GM21360 (cell line): ENCODE data around the gene TGFB2.

Source experiments
- ATAC-seq: cut with Tn5 transposase; IDR thresholded peaks from one replicate; pipeline ENCODE4 v1.9.1; 2021; ENCODE audit warnings: mild to moderate bottlenecking, moderate library complexity; ENCODE audit not compliant: unreplicated experiment

The TGFB2 gene

GRCh38 chr1:218357893-218358232 lies 12.7 kb downstream of the TGFB2 start:
- no peak for ATAC-seq

DNA sequence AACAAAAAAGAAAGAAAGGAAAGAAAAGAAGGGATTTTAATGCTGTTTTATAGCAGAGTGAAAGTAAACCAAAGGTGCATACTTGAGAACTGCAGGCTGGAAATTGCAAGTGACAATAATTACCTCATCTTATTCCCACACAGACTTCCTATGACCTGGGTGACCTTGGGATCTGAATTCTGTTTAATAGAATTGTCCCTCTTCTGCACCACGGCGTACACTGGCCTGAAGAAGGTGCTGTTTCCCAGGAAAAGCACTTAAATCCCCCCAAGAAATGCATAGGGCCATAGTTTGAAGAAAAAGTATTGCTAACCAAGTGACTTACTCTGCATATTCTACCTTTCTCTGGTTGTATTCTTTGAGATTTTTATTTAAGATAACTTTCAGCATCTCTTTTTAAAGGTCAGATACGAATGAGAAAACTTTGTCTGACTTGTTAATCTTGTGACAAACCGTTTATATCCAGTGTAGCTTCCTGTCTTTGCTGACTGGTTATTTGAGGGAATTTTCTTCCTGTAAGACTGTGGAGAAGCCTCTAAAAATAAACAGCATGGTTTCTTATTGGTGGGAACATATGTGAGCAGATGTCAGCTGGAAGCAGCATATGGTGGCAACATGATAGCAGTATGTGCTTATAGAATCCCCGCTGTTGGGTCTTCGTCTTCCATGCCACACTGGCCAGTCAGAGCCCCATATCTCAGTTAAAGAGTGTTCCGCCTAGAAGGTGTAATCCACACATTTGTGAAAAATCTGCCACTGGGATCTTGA lies 16.3 kb downstream of the TGFB2 start:
- ATAC-seq = no peak

GRCh38 chr1:218362418-218363076 lies 17.4 kb downstream of the TGFB2 start:
- no peak for ATAC-seq

DNA sequence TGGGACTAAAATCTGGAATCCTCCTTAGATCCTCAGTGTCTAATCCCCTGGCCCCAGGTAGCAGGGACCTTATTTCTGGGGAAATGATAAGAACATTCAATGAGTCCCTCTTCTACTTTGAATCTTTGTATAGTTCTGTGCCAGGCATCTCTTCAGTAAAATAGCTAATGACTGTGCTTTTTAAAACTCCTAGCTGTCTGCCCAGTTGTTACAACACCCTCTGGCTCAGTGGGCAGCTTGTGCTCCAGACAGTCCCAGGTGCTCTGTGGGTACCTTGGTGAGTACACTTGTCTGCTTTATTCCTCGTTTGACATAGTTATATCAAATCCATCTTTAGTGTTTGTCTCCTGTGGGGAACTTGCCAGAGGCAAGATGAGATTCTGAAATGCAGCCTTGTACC lies 18.0 kb downstream of the TGFB2 start:
- no peak for ATAC-seq

GRCh38 chr1:218364028-218364710 lies 19.0 kb downstream of the TGFB2 start:
- ATAC-seq = no peak

DNA sequence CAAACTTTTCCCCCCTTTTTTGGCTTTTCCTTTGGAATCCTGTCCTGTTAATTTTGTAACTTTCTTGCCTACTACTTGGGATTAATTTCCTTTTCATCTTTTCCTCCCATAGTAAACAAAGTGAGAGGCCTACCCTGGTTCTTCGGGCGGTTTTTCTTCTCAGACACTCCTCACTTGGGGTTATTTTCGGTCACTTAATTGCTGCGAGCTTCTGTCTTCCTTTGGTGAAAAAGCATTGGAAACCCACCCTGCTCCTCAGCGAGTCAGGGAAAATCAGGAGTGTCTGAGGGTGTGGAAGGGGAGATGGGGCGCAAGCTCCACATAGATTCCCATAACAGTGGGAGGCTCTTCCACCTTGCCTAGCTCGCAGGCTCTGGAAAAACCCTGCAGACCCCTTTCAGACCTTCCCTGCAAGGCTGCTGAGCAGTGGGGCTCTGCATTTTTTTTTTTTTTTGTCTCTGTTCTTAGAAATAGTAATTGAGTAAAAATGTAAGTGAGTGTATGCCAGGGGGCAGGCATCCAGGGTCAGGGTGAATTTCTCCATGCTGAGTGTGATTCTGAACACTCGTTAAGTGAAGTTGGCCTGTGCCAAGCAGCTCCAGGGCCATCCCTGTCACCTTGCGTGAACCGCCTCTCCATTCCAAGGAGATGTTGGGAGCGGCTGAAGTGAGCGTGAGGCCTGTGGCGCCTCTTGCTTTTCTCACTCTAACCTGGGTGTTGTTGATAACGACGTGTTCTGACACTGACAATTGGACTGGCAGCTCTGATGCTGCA lies 20.3 kb downstream of the TGFB2 start:
- no peak for ATAC-seq

DNA sequence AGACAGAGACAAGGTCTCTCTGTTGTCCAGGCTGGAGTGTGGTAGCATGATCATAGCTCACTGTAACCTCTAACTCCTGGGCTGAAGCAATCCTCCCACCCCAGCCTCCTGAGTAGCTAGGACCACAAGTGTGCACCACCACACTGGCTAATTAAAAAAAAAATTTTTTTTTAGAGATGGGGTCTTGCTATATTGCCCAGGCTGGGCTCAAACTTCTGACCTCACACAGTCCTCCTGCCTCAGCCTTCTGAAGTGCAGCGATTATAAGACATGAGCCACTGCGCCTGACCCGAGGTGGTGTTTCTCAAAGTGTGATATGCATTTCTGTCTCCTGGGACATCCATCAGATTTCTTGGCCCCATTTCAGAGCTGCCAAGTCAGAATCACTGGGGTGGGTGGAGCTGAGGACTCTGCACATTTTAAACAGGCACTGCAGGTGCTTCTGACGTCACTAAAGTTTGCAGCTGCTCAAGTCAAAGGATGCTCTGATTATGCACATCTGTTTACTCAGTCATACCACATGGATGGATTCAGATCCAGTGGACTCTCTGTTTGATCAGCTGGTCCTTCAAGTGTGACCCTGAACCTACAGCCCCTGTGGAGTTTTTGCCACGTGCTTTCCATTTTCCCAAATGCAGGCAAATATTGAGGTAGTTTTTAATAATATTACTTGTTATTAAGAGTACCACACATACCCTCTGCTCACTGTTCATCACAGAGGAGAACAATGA lies 21.4 kb downstream of the TGFB2 start:
- no peak for ATAC-seq

- no peak for ATAC-seq
These were observed 22.0 kb downstream of the TGFB2 start for GRCh38 chr1:218367118-218367517.

DNA sequence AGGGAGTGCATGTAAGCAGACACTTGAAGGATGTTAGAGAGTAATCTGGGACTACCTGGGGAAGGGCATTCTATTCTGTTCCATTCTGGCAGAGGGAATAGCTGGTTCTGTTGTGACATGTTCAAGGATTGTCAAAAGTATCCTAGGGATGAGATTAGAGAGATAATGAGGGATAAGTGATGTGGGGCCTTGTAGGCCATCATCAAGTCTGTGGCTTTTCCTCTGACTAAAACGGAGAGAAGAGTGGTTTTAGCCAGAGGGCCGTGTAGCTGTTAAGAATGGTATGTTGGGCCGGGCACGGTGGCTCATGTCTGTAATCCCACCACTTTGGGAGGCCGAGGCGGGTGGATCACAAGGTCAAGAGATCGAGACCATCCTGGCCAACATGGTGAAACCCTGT lies 23.6 kb downstream of the TGFB2 start:
- no peak for ATAC-seq

DNA sequence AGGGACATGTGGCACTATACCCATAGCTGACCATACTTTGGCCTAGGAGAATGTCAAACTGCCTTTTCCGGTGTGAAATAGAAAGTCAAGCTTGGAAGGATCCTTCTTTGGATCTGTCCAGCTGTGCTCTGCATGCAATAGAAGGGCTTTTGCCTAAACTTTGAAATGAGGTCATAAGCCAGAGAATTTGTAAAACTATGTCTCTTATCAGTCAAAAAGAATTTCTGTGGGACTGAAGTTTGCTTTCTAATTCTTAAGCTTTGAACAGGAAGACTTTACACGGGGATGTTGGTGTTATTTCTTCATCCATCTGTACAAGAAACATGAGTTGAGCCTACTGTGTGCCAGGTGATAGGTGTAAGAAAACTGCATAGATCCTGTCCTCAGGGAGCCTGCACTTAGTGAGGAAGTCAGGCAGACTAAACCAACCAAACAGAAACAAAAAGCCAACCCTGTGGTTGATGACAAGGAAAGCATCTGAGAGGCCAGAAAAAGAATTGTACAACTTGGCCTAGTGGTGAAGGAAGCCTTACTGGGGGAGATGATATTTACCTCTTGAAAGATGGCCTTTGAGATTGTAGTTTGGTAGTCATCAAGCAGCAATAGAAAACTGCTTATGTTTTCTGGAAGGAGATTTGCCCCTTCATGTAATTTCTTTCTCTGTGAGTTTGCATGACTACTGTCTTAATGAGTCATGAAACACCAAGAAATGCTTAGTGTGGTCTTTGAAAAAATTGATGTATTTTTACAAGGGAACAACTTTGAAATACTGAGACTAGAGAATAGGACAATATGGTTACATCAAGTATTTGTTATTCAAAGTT lies 24.8 kb downstream of the TGFB2 start:
- ATAC-seq = peak; percentile 53

DNA sequence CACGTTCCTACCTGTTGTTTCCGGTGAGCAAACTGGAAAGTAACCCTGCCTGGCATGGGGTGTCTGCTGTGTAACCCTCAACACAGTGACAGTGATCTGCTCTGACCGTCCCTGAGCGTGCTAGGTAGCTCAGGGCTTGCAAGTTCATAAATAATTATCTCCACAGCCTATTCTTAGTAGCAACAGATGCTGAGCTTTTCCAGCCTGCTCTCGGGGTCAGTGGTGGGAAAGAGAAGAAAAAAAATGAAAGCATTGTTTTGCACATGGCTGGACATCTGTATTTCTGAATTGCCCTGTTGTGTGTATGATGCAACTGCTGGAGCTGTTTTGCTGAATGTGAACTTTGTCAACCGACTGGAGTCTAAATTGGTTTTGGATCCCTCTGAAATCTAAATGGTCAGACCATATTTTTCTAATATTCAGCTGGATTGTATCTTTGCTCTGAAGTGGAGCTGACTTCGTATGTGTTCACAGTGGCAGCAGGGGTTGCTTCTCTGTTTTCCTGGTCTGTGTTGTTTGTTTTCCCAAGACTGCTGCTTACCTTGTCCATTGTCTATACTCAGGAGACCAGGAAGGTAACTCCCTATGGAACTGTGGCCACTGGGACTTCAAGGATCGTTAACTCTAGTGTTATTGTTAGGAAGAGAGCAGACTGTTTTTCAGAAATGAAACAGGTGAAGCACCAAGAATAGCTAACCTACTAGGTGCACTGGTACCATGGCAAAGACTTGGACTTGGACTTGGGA lies 27.0 kb downstream of the TGFB2 start:
- no peak for ATAC-seq

- no peak for ATAC-seq
These were observed 29.5 kb downstream of the TGFB2 start for GRCh38 chr1:218374401-218375353.

GRCh38 chr1:218376722-218377121 lies 31.6 kb downstream of the TGFB2 start:
- peak; percentile 5 for ATAC-seq

GRCh38 chr1:218377143-218377660 lies 32.1 kb downstream of the TGFB2 start:
- peak; percentile 88 for ATAC-seq

- ATAC-seq = no peak
These were observed 35.2 kb downstream of the TGFB2 start for GRCh38 chr1:218380125-218380977.

- no peak for ATAC-seq
These were observed 37.1 kb downstream of the TGFB2 start for GRCh38 chr1:218382261-218382660.

DNA sequence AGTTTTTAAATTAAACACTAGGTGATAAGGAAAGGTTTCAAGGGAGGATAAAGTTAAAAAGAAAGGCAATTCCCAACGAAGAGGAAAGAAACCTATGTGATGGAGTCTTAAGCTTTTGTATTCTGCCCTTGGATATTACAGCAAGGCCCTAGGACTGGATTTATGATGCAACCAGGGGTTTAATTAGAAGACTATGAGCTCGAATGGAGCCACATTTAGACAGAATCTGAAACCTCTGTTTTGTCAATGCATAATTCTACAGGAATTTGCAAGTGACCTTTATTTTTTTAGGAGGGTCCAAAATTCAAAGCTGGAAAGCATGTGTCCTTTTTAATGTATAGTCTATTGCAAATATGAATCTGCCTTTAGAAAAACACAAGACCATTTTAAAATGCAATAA lies 37.9 kb downstream of the TGFB2 start:
- no peak for ATAC-seq
